GM12892 (cell line): ENCODE measurements around the gene NENF.

Experiments used
- POLR2A ChIP-seq: IDR thresholded peaks from 2 replicates; pipeline ENCODE4 v1.6.1; 2011; ENCODE audit warnings: low read depth, low read length, control low read depth
- POLR2AphosphoS5 ChIP-seq: IDR thresholded peaks from 2 replicates; pipeline ENCODE4 v1.6.1; 2011; ENCODE audit warnings: low read depth, low read length, control low read depth
- TAF1 ChIP-seq: IDR thresholded peaks from 2 replicates; pipeline ENCODE4 v1.6.1; 2011; ENCODE audit warnings: low read depth, mild to moderate bottlenecking, control low read depth, low read length, borderline replicate concordance

DNA sequence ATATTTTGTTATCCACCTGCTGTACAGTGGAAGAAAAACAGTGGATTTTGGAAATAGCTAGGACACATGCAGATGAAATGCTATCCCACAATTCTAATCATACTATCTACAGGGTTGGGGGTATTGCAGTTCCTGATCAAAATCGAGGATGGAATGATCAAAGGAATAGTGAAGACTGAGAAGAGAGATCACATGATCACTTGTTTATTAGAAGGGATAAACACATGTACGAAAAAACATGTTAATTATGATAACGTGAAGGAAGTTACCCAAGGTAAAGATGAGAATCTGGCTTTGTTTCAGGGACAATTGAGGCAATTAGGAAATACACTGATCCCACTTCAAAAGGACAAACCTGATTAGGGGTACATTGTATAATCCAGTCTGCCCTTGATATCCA lies 8.8 kb upstream of the NENF start:
- TF ChIP-seq TAF1, result no peak
- TF ChIP-seq POLR2A, result no peak
- no peak for TF ChIP-seq POLR2AphosphoS5
